Endothelial cell of umbilical vein (primary cell): Measurements from ENCODE around the gene UVRAG.
"Not testable (repeated sequence)": the region's sequence is repeated elsewhere in the genome, so short reads cannot be mapped to it uniquely, and the experiment has no call there.

Experiments used
- EZH2 ChIP-seq: IDR thresholded peaks from 2 replicates; pipeline ENCODE4 v1.6.1; 2012; ENCODE audit warnings: borderline replicate concordance, low read depth, mild to moderate bottlenecking, moderate library complexity, low read length, inconsistent platforms; ENCODE audit not compliant: severe bottlenecking
- FOS ChIP-seq: IDR thresholded peaks from 2 replicates; pipeline ENCODE4 v1.6.1; 2011; ENCODE audit warnings: mild to moderate bottlenecking, low read length, moderate library complexity, borderline replicate concordance; ENCODE audit not compliant: insufficient read depth
- MYC ChIP-seq: IDR thresholded peaks from one replicate; pipeline ENCODE4 v1.6.1; 2011; ENCODE audit warnings: mild to moderate bottlenecking, low read depth, low read length
- POLR2A ChIP-seq: IDR thresholded peaks from 2 replicates; pipeline ENCODE4 v1.6.1; 2012; ENCODE audit warnings: low read depth, mild to moderate bottlenecking, control low read depth, low read length
- POLR2AphosphoS5 ChIP-seq: IDR thresholded peaks from 2 replicates; pipeline ENCODE4 v1.6.1; 2012; ENCODE audit warnings: low read depth, mild to moderate bottlenecking, control low read depth, low read length, moderate library complexity; ENCODE audit not compliant: insufficient read depth
- TF ChIP-seq, protein P1 (sequence below), 2 donors: IDR thresholded peaks; 1 replicate in 1 of 2; 2 replicates in 1 of 2; pipeline ENCODE4 v1.5.1; 2011; ENCODE audit warnings: low read length in 2 of 2, mild to moderate bottlenecking in 2 of 2, moderate library complexity in 2 of 2, control low read depth in 1 of 2, inconsistent platforms in 1 of 2, low read depth in 1 of 2; ENCODE audit not compliant: insufficient read depth in 1 of 2; ENCODE audit errors: extremely low read depth in 1 of 2

DNA sequence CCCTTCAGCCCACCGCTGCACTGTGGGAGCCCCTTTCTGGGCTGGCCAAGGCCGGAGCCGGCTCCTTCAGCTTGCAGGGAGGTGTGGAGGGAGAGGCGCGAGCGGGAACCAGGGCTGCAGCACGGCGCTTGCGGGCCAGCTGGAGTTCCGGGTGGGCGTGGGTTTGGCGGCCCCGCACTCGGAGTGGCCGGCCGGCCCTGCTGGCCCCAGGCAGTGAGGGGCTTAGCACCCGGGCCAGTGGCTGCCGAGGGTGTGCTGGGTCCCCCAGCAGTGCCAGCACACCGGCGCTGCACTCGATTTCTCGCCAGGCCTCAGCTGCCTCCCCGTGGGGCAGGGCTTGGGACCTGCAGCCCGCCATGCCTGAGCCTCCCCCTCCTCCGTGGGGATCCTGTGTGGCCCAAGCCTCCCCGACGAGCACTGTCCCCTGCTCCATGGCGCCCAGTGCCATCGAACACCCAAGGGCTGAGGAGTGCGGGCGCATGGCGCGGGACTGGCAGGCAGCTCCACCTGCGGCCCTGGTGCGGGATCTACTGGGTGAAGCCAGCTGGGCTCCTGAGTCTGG lies 245.5 kb downstream of the UVRAG start:
- not testable (repeated sequence) for TF ChIP-seq EZH2, POLR2AphosphoS5, FOS, MYC, POLR2A
- TF ChIP-seq, protein P1, sequence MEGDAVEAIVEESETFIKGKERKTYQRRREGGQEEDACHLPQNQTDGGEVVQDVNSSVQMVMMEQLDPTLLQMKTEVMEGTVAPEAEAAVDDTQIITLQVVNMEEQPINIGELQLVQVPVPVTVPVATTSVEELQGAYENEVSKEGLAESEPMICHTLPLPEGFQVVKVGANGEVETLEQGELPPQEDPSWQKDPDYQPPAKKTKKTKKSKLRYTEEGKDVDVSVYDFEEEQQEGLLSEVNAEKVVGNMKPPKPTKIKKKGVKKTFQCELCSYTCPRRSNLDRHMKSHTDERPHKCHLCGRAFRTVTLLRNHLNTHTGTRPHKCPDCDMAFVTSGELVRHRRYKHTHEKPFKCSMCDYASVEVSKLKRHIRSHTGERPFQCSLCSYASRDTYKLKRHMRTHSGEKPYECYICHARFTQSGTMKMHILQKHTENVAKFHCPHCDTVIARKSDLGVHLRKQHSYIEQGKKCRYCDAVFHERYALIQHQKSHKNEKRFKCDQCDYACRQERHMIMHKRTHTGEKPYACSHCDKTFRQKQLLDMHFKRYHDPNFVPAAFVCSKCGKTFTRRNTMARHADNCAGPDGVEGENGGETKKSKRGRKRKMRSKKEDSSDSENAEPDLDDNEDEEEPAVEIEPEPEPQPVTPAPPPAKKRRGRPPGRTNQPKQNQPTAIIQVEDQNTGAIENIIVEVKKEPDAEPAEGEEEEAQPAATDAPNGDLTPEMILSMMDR (IDR thresholded peaks at IDR 0.05; ENCODE audit: extremely low read depth in 1 of 2, insufficient read depth in 1 of 2, low read depth in 1 of 2, low read length in 2 of 2): not testable (repeated sequence)
